CD8-positive, alpha-beta memory T cell (primary cell): ENCODE results near the gene EXOC1L. TPM values are rescaled to one million over a fixed set of nuclear protein-coding genes. Genes with fewer than 3 reads are reported as not detected.

ENCODE experiments used
- CTCF ChIA-PET: fragments of 350-600 bp; sonication (Branson Sonifier 250); formaldehyde crosslinking; loops from one replicate; lab custom pipeline; 2021; ENCODE audit warnings: antibody characterized with exemption; lab: Charles Lee
- POLR2A ChIA-PET: fragments of 350-600 bp; sonication (Branson Sonifier 250); formaldehyde crosslinking; loops from one replicate; lab custom pipeline; 2021; ENCODE audit warnings: antibody characterized with exemption; lab: Charles Lee
- DNase-seq, 5 donors: peaks; one replicate each; pipeline versions ENCODE4 v3.0.0 to v3.0.0-alpha.2; 2020 to 2022; ENCODE audit warnings: mixed read lengths in 1 of 5
- H3K27ac ChIP-seq: one replicate; pipeline ENCODE4 v1.7.0; 2013; ENCODE audit warnings: low read depth, mild to moderate bottlenecking, low read length, moderate library complexity
- H3K27me3 ChIP-seq: 2 replicates; pipeline ENCODE4 v1.7.0; 2013; ENCODE audit warnings: low read length, mild to moderate bottlenecking; ENCODE audit not compliant: insufficient read depth, poor library complexity, severe bottlenecking
- H3K36me3 ChIP-seq: 2 replicates; pipeline ENCODE4 v1.7.0; 2013; ENCODE audit warnings: mild to moderate bottlenecking, low read length, moderate library complexity; ENCODE audit not compliant: insufficient read depth
- H3K4me1 ChIP-seq: 2 replicates; pipeline ENCODE4 v1.7.0; 2013; ENCODE audit warnings: mild to moderate bottlenecking, low read length, moderate library complexity; ENCODE audit not compliant: insufficient read depth
- H3K4me3 ChIP-seq: 2 replicates; pipeline ENCODE4 v1.7.0; 2013; ENCODE audit warnings: mild to moderate bottlenecking, low read length
- H3K9me3 ChIP-seq: 2 replicates; pipeline ENCODE4 v1.7.0; 2013; ENCODE audit warnings: mild to moderate bottlenecking, low read length
- H3K27ac Mint-ChIP-seq, 8 donors: one replicate each; pipeline ENCODE4 v1.8.0; 2020 to 2021; ENCODE audit warnings: mixed read lengths in 8 of 8, mild to moderate bottlenecking in 6 of 8, inconsistent platforms in 3 of 8, moderate library complexity in 3 of 8
- H3K27me3 Mint-ChIP-seq, 2 donors: one replicate each; pipeline ENCODE4 v1.8.0; 2020 to 2021; ENCODE audit warnings: mixed read lengths in 2 of 2, mild to moderate bottlenecking in 1 of 2, moderate library complexity in 1 of 2
- H3K36me3 Mint-ChIP-seq, 3 donors: one replicate each; pipeline ENCODE4 v1.8.0; 2020 to 2021; ENCODE audit warnings: mixed read lengths in 3 of 3, inconsistent platforms in 1 of 3, mild to moderate bottlenecking in 1 of 3
- H3K4me1 Mint-ChIP-seq, 3 donors: one replicate each; pipeline ENCODE4 v1.8.0; 2020 to 2021; ENCODE audit warnings: mixed read lengths in 3 of 3, inconsistent platforms in 1 of 3, mild to moderate bottlenecking in 1 of 3
- H3K4me3 Mint-ChIP-seq, 7 donors: one replicate each; pipeline ENCODE4 v1.8.0; 2020 to 2021; ENCODE audit warnings: mixed read lengths in 7 of 7, mild to moderate bottlenecking in 6 of 7, moderate library complexity in 4 of 7, inconsistent platforms in 2 of 7
- H3K9me3 Mint-ChIP-seq, 5 donors: one replicate each; pipeline ENCODE4 v1.8.0; 2020 to 2022; ENCODE audit warnings: mixed read lengths in 5 of 5, mild to moderate bottlenecking in 3 of 5, moderate library complexity in 2 of 5, inconsistent platforms in 1 of 5
- polyA plus RNA-seq: library from polyadenylated mRNA; unstranded; fragments of 300-500 nt; fragmentation: Illumina TruSeq; gene quantifications from one replicate; pipeline ENCODE4 v1.2.3, GENCODE V29; 2021
- total RNA-seq, 2 experiments: library from RNA; stranded (reverse); gene quantifications; one replicate each; pipeline ENCODE4 v1.2.3, GENCODE V29; 2021

Gene EXOC1L
- total and polyA plus RNA-seq, 3 experiments from 2014 or later = not detected

GRCh38 chr4:55794053-55794452 is 25.5 kb upstream of the EXOC1L start:
- Histone ChIP-seq H3K36me3 (no peaks in the 10 kb centered on the region), H3K27me3 (peaks cover 16% of the 10 kb centered on the region), H3K4me1 (no peaks in the 10 kb centered on the region), H3K27ac (no peak overlapping the region), H3K9me3 (no peaks in the 10 kb centered on the region), H3K4me3 (no peak overlapping the region)
- no peak for DNase-seq
- ChIA-PET POLR2A (no interaction called here), CTCF (interaction anchor here (1.0 to 1.1 kb wide), 2 partner anchors 11 to 14 kb away, joined by 3 read pairs; no protein-coding TSS in a partner anchor)
- Mint-ChIP-seq H3K4me1 (peaks cover 0 to 4% (median 0%) of the 10 kb centered on the region in 3 donors), H3K4me3 (no peak overlapping the region), H3K36me3 (peaks cover 0 to 1% (median 0%) of the 10 kb centered on the region in 3 donors), H3K9me3 (no peaks in the 10 kb centered on the region), H3K27me3 (peaks cover 23 to 66% of the 10 kb centered on the region in 2 donors), H3K27ac (no peak overlapping the region)

- Histone ChIP-seq H3K27me3 (peaks cover 16% of the 10 kb centered on the region), H3K36me3 (no peaks in the 10 kb centered on the region), H3K4me3 (no peak overlapping the region), H3K9me3 (no peaks in the 10 kb centered on the region), H3K27ac (no peak overlapping the region), H3K4me1 (no peaks in the 10 kb centered on the region)
- Mint-ChIP-seq H3K27ac (no peak overlapping the region), H3K4me3 (no peak overlapping the region), H3K36me3 (no peaks in the 10 kb centered on the region), H3K27me3 (peaks cover 22 to 58% of the 10 kb centered on the region in 2 donors), H3K4me1 (peaks cover 0 to 4% (median 0%) of the 10 kb centered on the region in 3 donors), H3K9me3 (no peaks in the 10 kb centered on the region)
- ChIA-PET CTCF (interaction anchor here (1.0 to 1.1 kb wide), 2 partner anchors 12 to 15 kb away, joined by 3 read pairs; no protein-coding TSS in a partner anchor), POLR2A (no interaction called here)
- no peak for DNase-seq
Measured at GRCh38 chr4:55795341-55795740, 24.2 kb upstream of the EXOC1L start.

GRCh38 chr4:55801498-55801897 is 18.1 kb upstream of the EXOC1L start:
- CTCF ChIA-PET = no interaction called here
- peaks cover 2 to 32% of the 10 kb centered on the region in 2 donors for H3K27me3 Mint-ChIP-seq
- H3K9me3 ChIP-seq = no peaks in the 10 kb centered on the region
- no peaks in the 10 kb centered on the region for H3K4me1 ChIP-seq
- H3K27ac ChIP-seq = no peak overlapping the region
- H3K4me1 Mint-ChIP-seq = no peaks in the 10 kb centered on the region
- peak overlapping the region in 1 of 8 donors; percentile 14 for H3K27ac Mint-ChIP-seq
- peaks cover 8% of the 10 kb centered on the region for H3K27me3 ChIP-seq
- POLR2A ChIA-PET = no interaction called here
- DNase-seq = no peak
- no peak overlapping the region for H3K4me3 Mint-ChIP-seq
- H3K36me3 Mint-ChIP-seq = no peaks in the 10 kb centered on the region
- H3K9me3 Mint-ChIP-seq = no peaks in the 10 kb centered on the region
- no peaks in the 10 kb centered on the region for H3K36me3 ChIP-seq
- H3K4me3 ChIP-seq = no peak overlapping the region

DNA sequence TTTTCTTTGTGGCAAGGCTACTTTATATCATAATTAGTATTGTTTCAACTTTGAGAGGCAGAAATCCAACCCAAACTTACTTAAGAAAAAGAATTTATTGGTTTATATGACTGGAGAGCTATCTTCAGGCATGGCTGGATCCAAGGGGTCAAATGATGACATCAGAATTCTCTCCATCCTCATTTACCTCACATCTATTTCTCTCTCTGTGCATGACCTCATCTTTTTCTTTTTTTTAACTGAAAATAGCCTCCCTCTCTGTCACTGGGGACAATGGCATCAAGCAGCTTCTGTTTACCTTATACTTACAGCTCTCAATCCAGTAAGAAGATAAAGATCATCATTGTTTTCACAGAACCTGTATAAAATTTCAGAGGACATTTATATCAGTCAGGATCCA is 12.0 kb upstream of the EXOC1L start:
- Histone ChIP-seq H3K9me3 (no peaks in the 10 kb centered on the region), H3K36me3 (no peaks in the 10 kb centered on the region), H3K4me3 (no peak overlapping the region), H3K4me1 (no peaks in the 10 kb centered on the region), H3K27me3 (no peaks in the 10 kb centered on the region), H3K27ac (no peak overlapping the region)
- Mint-ChIP-seq H3K36me3 (no peaks in the 10 kb centered on the region), H3K27ac (no peak overlapping the region), H3K4me1 (no peaks in the 10 kb centered on the region), H3K9me3 (no peaks in the 10 kb centered on the region), H3K4me3 (no peak overlapping the region), H3K27me3 (peaks cover 0 to 21% of the 10 kb centered on the region in 2 donors)
- ChIA-PET POLR2A (no interaction called here), CTCF (interaction anchor here (1.8 kb wide), 1 partner anchor 462 kb away, joined by 4 read pairs; the partner anchor contains the start of gene SRD5A3)
- DNase-seq = no peak

GRCh38 chr4:55808186-55808585 is 11.4 kb upstream of the EXOC1L start:
- no peak for DNase-seq
- Mint-ChIP-seq H3K4me3 (no peak overlapping the region), H3K27me3 (peaks cover 0 to 20% of the 10 kb centered on the region in 2 donors), H3K4me1 (no peaks in the 10 kb centered on the region), H3K9me3 (no peaks in the 10 kb centered on the region), H3K27ac (peak overlapping the region in 1 of 8 donors; percentile 12), H3K36me3 (no peaks in the 10 kb centered on the region)
- H3K36me3 ChIP-seq = no peaks in the 10 kb centered on the region
- H3K4me3 ChIP-seq = no peak overlapping the region
- no peak overlapping the region for H3K27ac ChIP-seq
- CTCF ChIA-PET = interaction anchor here (1.8 kb wide), 1 partner anchor 463 kb away, joined by 4 read pairs; the partner anchor contains the start of gene SRD5A3
- no peaks in the 10 kb centered on the region for H3K27me3 ChIP-seq
- no peaks in the 10 kb centered on the region for H3K4me1 ChIP-seq
- no peaks in the 10 kb centered on the region for H3K9me3 ChIP-seq
- POLR2A ChIA-PET = no interaction called here

DNA sequence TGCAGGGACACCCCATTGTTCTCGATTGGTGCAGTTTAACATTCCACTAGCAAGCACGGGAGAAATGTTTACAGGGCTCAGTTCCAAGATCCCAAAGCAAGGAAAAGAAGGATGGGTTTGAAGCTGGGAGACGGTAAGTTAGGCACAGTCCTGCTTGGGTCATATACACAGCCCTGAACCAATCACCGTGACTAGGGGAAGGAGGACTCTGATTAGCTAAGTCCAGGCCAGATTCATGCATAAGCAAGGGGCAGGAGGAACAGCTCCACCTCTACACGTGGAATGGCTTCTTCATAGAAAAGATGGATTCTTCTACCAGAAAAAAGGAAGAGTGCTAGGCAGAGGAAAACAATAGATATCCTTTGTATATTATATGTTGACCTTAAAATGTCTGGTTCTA is 11.0 kb upstream of the EXOC1L start:
- Histone ChIP-seq H3K27me3 (no peaks in the 10 kb centered on the region), H3K36me3 (no peaks in the 10 kb centered on the region), H3K27ac (no peak overlapping the region), H3K4me1 (no peaks in the 10 kb centered on the region), H3K9me3 (no peaks in the 10 kb centered on the region), H3K4me3 (no peak overlapping the region)
- peaks cover 0 to 20% of the 10 kb centered on the region in 2 donors for H3K27me3 Mint-ChIP-seq
- no peaks in the 10 kb centered on the region for H3K9me3 Mint-ChIP-seq
- no peak overlapping the region for H3K4me3 Mint-ChIP-seq
- POLR2A ChIA-PET = no interaction called here
- no peaks in the 10 kb centered on the region for H3K4me1 Mint-ChIP-seq
- no peak overlapping the region for H3K27ac Mint-ChIP-seq
- DNase-seq = no peak
- H3K36me3 Mint-ChIP-seq = no peaks in the 10 kb centered on the region
- CTCF ChIA-PET = no interaction called here

- Histone ChIP-seq H3K4me3 (no peak overlapping the region), H3K36me3 (no peaks in the 10 kb centered on the region), H3K4me1 (no peaks in the 10 kb centered on the region), H3K27ac (no peak overlapping the region), H3K9me3 (no peaks in the 10 kb centered on the region), H3K27me3 (no peaks in the 10 kb centered on the region)
- Mint-ChIP-seq H3K4me3 (no peak overlapping the region), H3K27me3 (peaks cover 7 to 25% of the 10 kb centered on the region in 2 donors), H3K27ac (no peak overlapping the region), H3K9me3 (no peaks in the 10 kb centered on the region), H3K4me1 (peaks cover 3 to 7% (median 6%) of the 10 kb centered on the region in 3 donors), H3K36me3 (no peaks in the 10 kb centered on the region)
- DNase-seq = no peak
- POLR2A ChIA-PET = no interaction called here
- CTCF ChIA-PET = no interaction called here
Measured at GRCh38 chr4:55817691-55818090, 1.9 kb upstream of the EXOC1L start.

- Histone ChIP-seq H3K4me1 (no peaks in the 10 kb centered on the region), H3K36me3 (no peaks in the 10 kb centered on the region), H3K9me3 (no peaks in the 10 kb centered on the region), H3K27ac (no peak overlapping the region), H3K27me3 (no peaks in the 10 kb centered on the region), H3K4me3 (no peak overlapping the region)
- no peak overlapping the region for H3K4me3 Mint-ChIP-seq
- no peak overlapping the region for H3K27ac Mint-ChIP-seq
- H3K27me3 Mint-ChIP-seq = peaks cover 7 to 32% of the 10 kb centered on the region in 2 donors
- no peaks in the 10 kb centered on the region for H3K9me3 Mint-ChIP-seq
- peaks cover 3 to 7% (median 6%) of the 10 kb centered on the region in 3 donors for H3K4me1 Mint-ChIP-seq
- H3K36me3 Mint-ChIP-seq = no peaks in the 10 kb centered on the region
- ChIA-PET POLR2A (no interaction called here), CTCF (no interaction called here)
- no peak for DNase-seq
Measured at GRCh38 chr4:55820279-55820678, 689 bp downstream of the EXOC1L start.
